Measurements from ENCODE around the gene TULP4. TPM values are rescaled to one million over a fixed set of nuclear protein-coding genes. Genes with fewer than 3 reads are reported as not detected.

The TULP4 gene
- polyA plus RNA-seq, 1 donor from 2014 or later: 42.3 TPM

- H3K27me3 Mint-ChIP-seq: no peaks in the 10 kb centered on the region
- peak overlapping the region in 2 of 3 donors; percentile 29 to 48 for H3K27ac Mint-ChIP-seq
- peaks cover 5 to 12% (median 8%) of the 10 kb centered on the region in 3 donors for H3K4me1 Mint-ChIP-seq
- H3K9me3 Mint-ChIP-seq: no peaks in the 10 kb centered on the region
- H3K36me3 Mint-ChIP-seq: peaks cover 3% of the 10 kb centered on the region
- H3K4me3 Mint-ChIP-seq: no peak overlapping the region
These were observed 129.5 kb downstream of the TULP4 start for GRCh38 chr6:158441716-158442215.

GRCh38 chr6:158442306-158442705 lies 130.0 kb downstream of the TULP4 start:
- H3K4me3 Mint-ChIP-seq: no peak overlapping the region
- peaks cover 5 to 12% (median 8%) of the 10 kb centered on the region in 3 donors for H3K4me1 Mint-ChIP-seq
- no peaks in the 10 kb centered on the region for H3K9me3 Mint-ChIP-seq
- H3K27me3 Mint-ChIP-seq: no peaks in the 10 kb centered on the region
- H3K36me3 Mint-ChIP-seq: peaks cover 3% of the 10 kb centered on the region
- peak overlapping the region in 1 of 3 donors; percentile 48 for H3K27ac Mint-ChIP-seq

GRCh38 chr6:158445426-158446085 lies 133.3 kb downstream of the TULP4 start:
- H3K27ac Mint-ChIP-seq: no peak overlapping the region
- no peak overlapping the region for H3K4me3 Mint-ChIP-seq
- no peaks in the 10 kb centered on the region for H3K27me3 Mint-ChIP-seq
- H3K4me1 Mint-ChIP-seq: peaks cover 0 to 2% (median 0%) of the 10 kb centered on the region in 3 donors
- no peaks in the 10 kb centered on the region for H3K9me3 Mint-ChIP-seq
- H3K36me3 Mint-ChIP-seq: peaks cover 5% of the 10 kb centered on the region

- Mint-ChIP-seq H3K36me3 (peaks cover 5% of the 10 kb centered on the region), H3K9me3 (no peaks in the 10 kb centered on the region), H3K27me3 (no peaks in the 10 kb centered on the region), H3K4me3 (no peak overlapping the region), H3K27ac (no peak overlapping the region), H3K4me1 (peaks cover 0 to 2% (median 0%) of the 10 kb centered on the region in 3 donors)
These were observed 136.6 kb downstream of the TULP4 start for GRCh38 chr6:158448856-158449255.

- H3K36me3 Mint-ChIP-seq: peaks cover 10% of the 10 kb centered on the region
- H3K9me3 Mint-ChIP-seq: no peaks in the 10 kb centered on the region
- no peaks in the 10 kb centered on the region for H3K27me3 Mint-ChIP-seq
- no peaks in the 10 kb centered on the region for H3K4me1 Mint-ChIP-seq
- H3K4me3 Mint-ChIP-seq: no peak overlapping the region
- H3K27ac Mint-ChIP-seq: no peak overlapping the region
These were observed 139.9 kb downstream of the TULP4 start for GRCh38 chr6:158452191-158452590.

GRCh38 chr6:158457131-158457530 lies 144.9 kb downstream of the TULP4 start:
- peaks cover 10% of the 10 kb centered on the region for H3K36me3 Mint-ChIP-seq
- no peaks in the 10 kb centered on the region for H3K27me3 Mint-ChIP-seq
- no peaks in the 10 kb centered on the region for H3K4me1 Mint-ChIP-seq
- H3K27ac Mint-ChIP-seq: no peak overlapping the region
- H3K4me3 Mint-ChIP-seq: no peak overlapping the region
- no peaks in the 10 kb centered on the region for H3K9me3 Mint-ChIP-seq

- peak overlapping the region in 1 of 3 donors; percentile 47 for H3K27ac Mint-ChIP-seq
- H3K36me3 Mint-ChIP-seq: peaks cover 10% of the 10 kb centered on the region
- no peaks in the 10 kb centered on the region for H3K27me3 Mint-ChIP-seq
- H3K4me1 Mint-ChIP-seq: no peaks in the 10 kb centered on the region
- no peaks in the 10 kb centered on the region for H3K9me3 Mint-ChIP-seq
- H3K4me3 Mint-ChIP-seq: no peak overlapping the region
These were observed 145.5 kb downstream of the TULP4 start for GRCh38 chr6:158457616-158458278.

- Mint-ChIP-seq H3K36me3 (peaks cover 13% of the 10 kb centered on the region), H3K9me3 (no peaks in the 10 kb centered on the region), H3K4me1 (no peaks in the 10 kb centered on the region), H3K27ac (no peak overlapping the region), H3K27me3 (no peaks in the 10 kb centered on the region), H3K4me3 (no peak overlapping the region)
These were observed 147.5 kb downstream of the TULP4 start for GRCh38 chr6:158459726-158460125.

- H3K9me3 Mint-ChIP-seq: no peaks in the 10 kb centered on the region
- no peak overlapping the region for H3K4me3 Mint-ChIP-seq
- no peak overlapping the region for H3K27ac Mint-ChIP-seq
- no peaks in the 10 kb centered on the region for H3K27me3 Mint-ChIP-seq
- H3K36me3 Mint-ChIP-seq: peaks cover 12% of the 10 kb centered on the region
- no peaks in the 10 kb centered on the region for H3K4me1 Mint-ChIP-seq
These were observed 148.4 kb downstream of the TULP4 start for GRCh38 chr6:158460602-158461169.

GRCh38 chr6:158461954-158462353 lies 149.7 kb downstream of the TULP4 start:
- Mint-ChIP-seq H3K36me3 (peaks cover 6% of the 10 kb centered on the region), H3K4me1 (no peaks in the 10 kb centered on the region), H3K9me3 (no peaks in the 10 kb centered on the region), H3K27me3 (no peaks in the 10 kb centered on the region), H3K27ac (no peak overlapping the region), H3K4me3 (no peak overlapping the region)

GRCh38 chr6:158464483-158464882 lies 152.2 kb downstream of the TULP4 start:
- Mint-ChIP-seq H3K27ac (no peak overlapping the region), H3K27me3 (no peaks in the 10 kb centered on the region), H3K9me3 (no peaks in the 10 kb centered on the region), H3K36me3 (peaks cover 8% of the 10 kb centered on the region), H3K4me1 (peaks cover 0 to under 1% (median under 1%) of the 10 kb centered on the region in 3 donors), H3K4me3 (no peak overlapping the region)

GRCh38 chr6:158465257-158465656 lies 153.0 kb downstream of the TULP4 start:
- H3K27ac Mint-ChIP-seq: no peak overlapping the region
- H3K4me1 Mint-ChIP-seq: peaks cover 0 to 7% (median 4%) of the 10 kb centered on the region in 3 donors
- peaks cover 12% of the 10 kb centered on the region for H3K36me3 Mint-ChIP-seq
- H3K9me3 Mint-ChIP-seq: no peaks in the 10 kb centered on the region
- H3K27me3 Mint-ChIP-seq: no peaks in the 10 kb centered on the region
- no peak overlapping the region for H3K4me3 Mint-ChIP-seq

GRCh38 chr6:158465747-158466146 lies 153.5 kb downstream of the TULP4 start:
- Mint-ChIP-seq H3K9me3 (no peaks in the 10 kb centered on the region), H3K4me3 (peak overlapping the region in 1 of 4 donors; percentile 35), H3K4me1 (peaks cover under 1 to 9% (median 6%) of the 10 kb centered on the region in 3 donors), H3K36me3 (peaks cover 12% of the 10 kb centered on the region), H3K27me3 (no peaks in the 10 kb centered on the region), H3K27ac (no peak overlapping the region)

- Mint-ChIP-seq H3K9me3 (no peaks in the 10 kb centered on the region), H3K4me1 (peaks cover 6 to 21% (median 14%) of the 10 kb centered on the region in 3 donors), H3K36me3 (peaks cover 12% of the 10 kb centered on the region), H3K27ac (no peak overlapping the region), H3K4me3 (no peak overlapping the region), H3K27me3 (no peaks in the 10 kb centered on the region)
These were observed 155.7 kb downstream of the TULP4 start for GRCh38 chr6:158467923-158468322.

GRCh38 chr6:158468666-158469065 lies 156.4 kb downstream of the TULP4 start:
- H3K9me3 Mint-ChIP-seq: no peaks in the 10 kb centered on the region
- H3K36me3 Mint-ChIP-seq: peaks cover 9% of the 10 kb centered on the region

More at GRCh38 chr6:158468666-158469065, 156.4 kb downstream of the TULP4 start:
- Mint-ChIP-seq H3K4me1 (peaks cover 6 to 21% (median 14%) of the 10 kb centered on the region in 3 donors), H3K27me3 (no peaks in the 10 kb centered on the region), H3K27ac (peak overlapping the region in 1 of 3 donors; percentile 20), H3K4me3 (no peak overlapping the region)

Data from IgD-negative memory B cell (primary cell).